HG03097 (cell line): Measurements from ENCODE around the gene RNF149.

ENCODE experiments used
- ATAC-seq: cut with Tn5 transposase; IDR thresholded peaks from one replicate; pipeline ENCODE4 v1.9.1; 2021; ENCODE audit not compliant: unreplicated experiment, low FRiP score

RNF149 gene

GRCh38 chr2:101299604-101300003 lies 8.9 kb downstream of the RNF149 start:
- no peak for ATAC-seq

GRCh38 chr2:101297383-101297782 lies 11.1 kb downstream of the RNF149 start:
- no peak for ATAC-seq

GRCh38 chr2:101296371-101296770 lies 12.1 kb downstream of the RNF149 start:
- no peak for ATAC-seq

GRCh38 chr2:101295895-101296294 lies 12.6 kb downstream of the RNF149 start:
- no peak for ATAC-seq

GRCh38 chr2:101294861-101295260 lies 13.6 kb downstream of the RNF149 start:
- no peak for ATAC-seq

- no peak for ATAC-seq
Measured at GRCh38 chr2:101293544-101293943, 15.0 kb downstream of the RNF149 start.

- ATAC-seq: no peak
Measured at GRCh38 chr2:101291973-101292372, 16.5 kb downstream of the RNF149 start.

- no peak for ATAC-seq
Measured at GRCh38 chr2:101290711-101291110, 17.8 kb downstream of the RNF149 start.

- ATAC-seq: no peak
Measured at GRCh38 chr2:101287303-101287702, 21.2 kb downstream of the RNF149 start.

- no peak for ATAC-seq
Measured at GRCh38 chr2:101286684-101287083, 21.8 kb downstream of the RNF149 start.

- no peak for ATAC-seq
Measured at GRCh38 chr2:101282980-101283379, 25.5 kb downstream of the RNF149 start.

- no peak for ATAC-seq
Measured at GRCh38 chr2:101281482-101281881, 27.0 kb downstream of the RNF149 start.

GRCh38 chr2:101278925-101279324 lies 29.6 kb downstream of the RNF149 start:
- no peak for ATAC-seq

- no peak for ATAC-seq
Measured at GRCh38 chr2:101277111-101277510, 31.4 kb downstream of the RNF149 start.

GRCh38 chr2:101274142-101274541 lies 34.4 kb downstream of the RNF149 start:
- no peak for ATAC-seq

- no peak for ATAC-seq
Measured at GRCh38 chr2:101273056-101273455, 35.4 kb downstream of the RNF149 start.

- ATAC-seq: peak; percentile 72
Measured at GRCh38 chr2:101272045-101272784, 36.3 kb downstream of the RNF149 start.

- no peak for ATAC-seq
Measured at GRCh38 chr2:101270700-101271259, 37.7 kb downstream of the RNF149 start.

- ATAC-seq: peak; percentile 54
Measured at GRCh38 chr2:101267671-101268656, 40.5 kb downstream of the RNF149 start.

GRCh38 chr2:101265893-101266499 lies 42.5 kb downstream of the RNF149 start:
- ATAC-seq: no peak
